Activated CD4-positive, alpha-beta T cell treated with anti-CD3 and anti-CD28 coated beads, Interleukin-2, Interleukin-6, amounts not matched to agents 100 ng/mL and 50 ng/mL, durations not matched to agents 16 hours and 8 hours (primary cell): ENCODE measurements around the gene TIAM1.

ENCODE experiments used
- DNase-seq: peaks from one replicate; pipeline ENCODE4 v3.0.0-alpha.2; 2020

The TIAM1 gene

GRCh38 chr21:31281561-31281960 is 62.5 kb downstream of the TIAM1 start:
- no peak for DNase-seq

- DNase-seq: no peak
Observed at GRCh38 chr21:31279986-31280385, 64.1 kb downstream of the TIAM1 start.

GRCh38 chr21:31279214-31279613 is 64.8 kb downstream of the TIAM1 start:
- no peak for DNase-seq

GRCh38 chr21:31278511-31279130 is 65.4 kb downstream of the TIAM1 start:
- DNase-seq: no peak

GRCh38 chr21:31276663-31277062 is 67.4 kb downstream of the TIAM1 start:
- DNase-seq: no peak

- no peak for DNase-seq
Observed at GRCh38 chr21:31275901-31276300, 68.2 kb downstream of the TIAM1 start.

- DNase-seq: peak; percentile 40
Observed at GRCh38 chr21:31273278-31273677, 70.8 kb downstream of the TIAM1 start.

GRCh38 chr21:31268090-31268489 is 76.0 kb downstream of the TIAM1 start:
- peak; percentile 5 for DNase-seq

- DNase-seq: no peak
Observed at GRCh38 chr21:31267644-31268043, 76.4 kb downstream of the TIAM1 start.

- DNase-seq: no peak
Observed at GRCh38 chr21:31266241-31266640, 77.8 kb downstream of the TIAM1 start.

- no peak for DNase-seq
Observed at GRCh38 chr21:31265366-31266013, 78.6 kb downstream of the TIAM1 start.

GRCh38 chr21:31264574-31264973 is 79.5 kb downstream of the TIAM1 start:
- DNase-seq: no peak

- no peak for DNase-seq
Observed at GRCh38 chr21:31262728-31263127, 81.3 kb downstream of the TIAM1 start.

GRCh38 chr21:31261759-31262158 is 82.3 kb downstream of the TIAM1 start:
- no peak for DNase-seq

GRCh38 chr21:31260790-31261189 is 83.3 kb downstream of the TIAM1 start:
- no peak for DNase-seq

- DNase-seq: no peak
Observed at GRCh38 chr21:31258073-31258472, 86.0 kb downstream of the TIAM1 start.

GRCh38 chr21:31257265-31257664 is 86.8 kb downstream of the TIAM1 start:
- DNase-seq: no peak

GRCh38 chr21:31255896-31256295 is 88.2 kb downstream of the TIAM1 start:
- no peak for DNase-seq

- no peak for DNase-seq
Observed at GRCh38 chr21:31255036-31255435, 89.0 kb downstream of the TIAM1 start.

GRCh38 chr21:31254131-31254530 is 89.9 kb downstream of the TIAM1 start:
- no peak for DNase-seq

- DNase-seq: no peak
Observed at GRCh38 chr21:31253684-31254083, 90.4 kb downstream of the TIAM1 start.

GRCh38 chr21:31252611-31253010 is 91.5 kb downstream of the TIAM1 start:
- DNase-seq: no peak

GRCh38 chr21:31252091-31252490 is 92.0 kb downstream of the TIAM1 start:
- DNase-seq: no peak

GRCh38 chr21:31251686-31252085 is 92.4 kb downstream of the TIAM1 start:
- DNase-seq: no peak

GRCh38 chr21:31248598-31248997 is 95.5 kb downstream of the TIAM1 start:
- no peak for DNase-seq
